GM10248 (cell line): Measurements from ENCODE around the gene PDLIM3.

Experiments
- CTCF ChIA-PET: fragments of 300-600 bp; sonication (Branson Sonifier 250); formaldehyde crosslinking; extraction: SDS; loops from one replicate; lab custom pipeline; 2021; ENCODE audit warnings: antibody characterized with exemption; lab: Yijun Ruan, JAX
- POLR2A ChIA-PET: fragments of 350-650 bp; sonication (Branson Sonifier 250); formaldehyde crosslinking; extraction: SDS; loops from one replicate; lab custom pipeline; 2020; ENCODE audit warnings: antibody characterized with exemption; lab: Yijun Ruan, JAX
- DNase-seq: peaks from one replicate; pipeline ENCODE4 v3.0.0; 2012; ENCODE audit errors: extremely low spot score
- TF ChIP-seq, protein P1 (sequence below): IDR thresholded peaks from 2 replicates; pipeline ENCODE4 v1.5.1; 2012; ENCODE audit warnings: mild to moderate bottlenecking, low read depth; ENCODE audit errors: extremely low read depth, missing control alignments, control extremely low read depth

The PDLIM3 gene

DNA sequence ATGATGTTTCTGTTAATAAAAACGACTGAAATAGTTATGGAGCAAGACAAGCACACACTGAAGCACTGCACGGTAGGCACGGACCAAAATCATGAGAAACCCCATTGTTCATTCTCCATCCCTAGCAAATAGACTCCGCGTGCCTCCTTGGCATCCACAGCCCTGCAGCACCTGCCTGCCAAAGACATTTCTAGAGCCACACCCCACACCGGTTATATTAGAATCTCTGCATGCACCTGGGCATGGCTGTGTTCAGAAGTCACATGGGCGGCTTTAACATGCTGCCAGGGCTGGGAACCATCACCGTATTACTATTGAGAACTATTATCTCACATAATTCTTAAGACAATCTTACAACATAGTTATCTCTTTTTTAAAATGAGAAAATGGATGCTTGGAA lies 5.9 kb downstream of the PDLIM3 start:
- no peak for DNase-seq
- POLR2A ChIA-PET = no interaction called here
- CTCF ChIA-PET = interaction anchor here (1.4 to 2.5 kb wide), 3 partner anchors 11 to 17 kb away, joined by 5 to 7 read pairs (median 6); no protein-coding TSS in a partner anchor
- TF ChIP-seq, protein P1, sequence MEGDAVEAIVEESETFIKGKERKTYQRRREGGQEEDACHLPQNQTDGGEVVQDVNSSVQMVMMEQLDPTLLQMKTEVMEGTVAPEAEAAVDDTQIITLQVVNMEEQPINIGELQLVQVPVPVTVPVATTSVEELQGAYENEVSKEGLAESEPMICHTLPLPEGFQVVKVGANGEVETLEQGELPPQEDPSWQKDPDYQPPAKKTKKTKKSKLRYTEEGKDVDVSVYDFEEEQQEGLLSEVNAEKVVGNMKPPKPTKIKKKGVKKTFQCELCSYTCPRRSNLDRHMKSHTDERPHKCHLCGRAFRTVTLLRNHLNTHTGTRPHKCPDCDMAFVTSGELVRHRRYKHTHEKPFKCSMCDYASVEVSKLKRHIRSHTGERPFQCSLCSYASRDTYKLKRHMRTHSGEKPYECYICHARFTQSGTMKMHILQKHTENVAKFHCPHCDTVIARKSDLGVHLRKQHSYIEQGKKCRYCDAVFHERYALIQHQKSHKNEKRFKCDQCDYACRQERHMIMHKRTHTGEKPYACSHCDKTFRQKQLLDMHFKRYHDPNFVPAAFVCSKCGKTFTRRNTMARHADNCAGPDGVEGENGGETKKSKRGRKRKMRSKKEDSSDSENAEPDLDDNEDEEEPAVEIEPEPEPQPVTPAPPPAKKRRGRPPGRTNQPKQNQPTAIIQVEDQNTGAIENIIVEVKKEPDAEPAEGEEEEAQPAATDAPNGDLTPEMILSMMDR = no peak

DNA sequence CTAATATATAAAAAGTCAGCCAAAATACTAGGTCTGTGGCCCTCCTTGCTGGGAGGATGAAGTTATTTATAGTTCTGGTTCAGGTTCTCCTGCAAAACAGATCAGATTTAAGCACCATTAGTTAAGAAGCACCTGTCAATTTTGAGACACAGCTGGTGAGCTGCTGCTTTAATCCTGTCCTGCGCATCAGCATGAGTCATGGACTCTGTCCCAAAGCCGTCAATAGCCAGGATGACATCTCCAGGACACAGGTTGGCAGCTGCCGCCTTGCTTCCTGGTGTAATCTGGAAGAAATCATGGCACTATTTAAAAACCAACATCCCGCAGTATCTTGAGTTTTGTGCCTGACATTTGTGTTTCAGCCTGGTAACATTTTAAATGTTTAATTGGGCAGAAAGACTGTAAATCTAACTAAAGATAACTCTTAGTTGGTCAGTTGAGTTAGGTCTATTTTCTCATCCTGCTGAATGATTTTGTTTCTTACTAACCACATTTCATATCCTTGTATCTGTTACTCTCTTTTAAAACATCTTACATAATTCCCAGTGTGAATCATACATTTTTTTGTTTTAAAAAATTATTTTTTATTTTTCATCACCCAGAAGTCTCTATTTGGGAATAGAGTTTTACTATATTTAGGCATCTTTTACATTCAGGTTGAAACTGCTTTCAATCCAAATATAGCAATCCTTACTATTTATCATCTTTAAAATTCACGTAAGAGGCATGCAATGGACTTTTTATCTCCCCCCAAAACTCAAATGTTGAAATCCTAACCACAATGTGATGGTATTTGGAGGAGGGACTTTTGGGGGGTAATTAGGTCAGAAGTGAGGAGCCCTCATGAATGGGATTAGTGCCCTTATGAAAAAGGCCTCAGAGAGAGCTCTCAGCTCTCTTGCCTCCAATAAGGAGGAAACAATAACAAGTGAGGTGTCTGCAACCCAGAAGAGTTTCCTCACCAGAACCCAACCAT lies 10.1 kb downstream of the PDLIM3 start:
- ChIA-PET CTCF (interaction anchor here (1.1 kb wide), 1 partner anchor 10 kb away, joined by 4 read pairs; no protein-coding TSS in a partner anchor), POLR2A (no interaction called here)
- DNase-seq = no peak

GRCh38 chr4:185523862-185524261 lies 11.4 kb downstream of the PDLIM3 start:
- TF ChIP-seq, protein P1 = no peak
- ChIA-PET CTCF (no interaction called here), POLR2A (no interaction called here)
- DNase-seq = no peak

More for the DNA sequence above, 10.1 kb downstream of the PDLIM3 start:
- TF ChIP-seq, protein P1 = no peak

GRCh38 chr4:185522451-185522850 lies 12.9 kb downstream of the PDLIM3 start:
- DNase-seq = no peak
- TF ChIP-seq, protein P1 = no peak
- ChIA-PET POLR2A (no interaction called here), CTCF (no interaction called here)

- POLR2A ChIA-PET = no interaction called here
- CTCF ChIA-PET = interaction anchor here (1.9 kb wide), 1 partner anchor 16 kb away, joined by 4 read pairs; no protein-coding TSS in a partner anchor
- DNase-seq = no peak
- TF ChIP-seq, protein P1 = no peak
These were observed 15.2 kb downstream of the PDLIM3 start for GRCh38 chr4:185520119-185520518.

DNA sequence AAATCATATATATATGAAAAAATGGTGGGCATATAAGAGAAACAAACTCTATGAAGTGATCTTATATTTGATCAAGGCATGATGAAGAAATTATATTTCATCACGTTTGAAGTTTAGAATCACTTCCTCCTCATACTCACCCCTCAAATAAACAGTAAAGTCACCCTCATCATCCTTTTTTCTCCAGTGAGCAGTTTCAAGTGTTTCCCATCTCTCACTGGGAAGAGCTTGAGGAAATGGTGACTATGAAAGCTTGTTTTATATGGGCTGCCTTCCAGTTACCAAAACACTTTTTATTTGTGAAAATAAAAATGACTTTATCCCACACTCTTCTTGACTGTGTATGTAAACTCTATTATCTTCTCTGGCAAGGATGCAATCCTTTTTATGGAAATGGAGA lies 16.8 kb downstream of the PDLIM3 start:
- ChIA-PET CTCF (interaction anchor here (0.7 to 1.9 kb wide), 4 partner anchors 8 to 45 kb away, joined by 3 to 7 read pairs (median 4); no protein-coding TSS in a partner anchor), POLR2A (no interaction called here)
- TF ChIP-seq, protein P1 = no peak
- DNase-seq = no peak
